Testis (tissue), 2 donors: ENCODE data around the gene AFAP1.

Experiments used
- POLR2A ChIP-seq: fragments of 450-650 bp; IDR thresholded peaks from one replicate; pipeline ENCODE4 v1.6.1; 2017; ENCODE audit warnings: antibody characterized with exemption, mild to moderate bottlenecking, moderate library complexity
- TF ChIP-seq, protein P1 (sequence below), 3 experiments: fragments of 450-650 bp in 2 of 3; fragments of 200-600 bp in 1 of 3; sonication (generic) in 1 of 3; IDR thresholded peaks; one replicate each; pipeline ENCODE4 v1.5.1; 2016 to 2019; ENCODE audit warnings: antibody characterized with exemption in 3 of 3, mild to moderate bottlenecking in 2 of 3, moderate library complexity in 1 of 3

DNA sequence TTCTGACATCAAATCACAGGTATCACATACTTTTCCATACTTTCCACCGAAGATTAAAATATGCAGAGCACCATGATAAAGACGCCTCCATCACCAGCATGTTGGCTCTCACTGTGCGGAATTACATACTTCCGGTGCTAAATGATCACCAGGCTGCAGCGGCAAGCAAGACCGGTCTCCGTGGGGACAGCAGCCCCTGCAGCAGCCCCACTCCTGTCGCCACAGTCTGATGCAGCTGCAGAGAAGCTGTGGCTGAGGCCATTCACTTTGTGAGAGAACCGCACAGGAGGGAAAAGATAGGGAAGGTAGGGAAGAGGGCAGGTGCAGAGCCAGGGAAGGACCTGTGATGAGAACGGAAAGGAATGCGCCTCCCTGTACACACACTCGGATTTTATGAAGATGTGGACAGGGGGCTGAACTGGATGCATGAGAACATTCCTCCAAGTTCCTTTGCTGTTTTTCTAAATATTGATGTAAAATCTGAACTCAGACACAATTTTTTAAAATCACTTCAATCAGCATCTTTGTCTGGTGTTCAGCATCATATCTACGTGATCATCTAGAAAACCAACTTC is 38.3 kb downstream of the AFAP1 start:
- TF ChIP-seq, protein P1, sequence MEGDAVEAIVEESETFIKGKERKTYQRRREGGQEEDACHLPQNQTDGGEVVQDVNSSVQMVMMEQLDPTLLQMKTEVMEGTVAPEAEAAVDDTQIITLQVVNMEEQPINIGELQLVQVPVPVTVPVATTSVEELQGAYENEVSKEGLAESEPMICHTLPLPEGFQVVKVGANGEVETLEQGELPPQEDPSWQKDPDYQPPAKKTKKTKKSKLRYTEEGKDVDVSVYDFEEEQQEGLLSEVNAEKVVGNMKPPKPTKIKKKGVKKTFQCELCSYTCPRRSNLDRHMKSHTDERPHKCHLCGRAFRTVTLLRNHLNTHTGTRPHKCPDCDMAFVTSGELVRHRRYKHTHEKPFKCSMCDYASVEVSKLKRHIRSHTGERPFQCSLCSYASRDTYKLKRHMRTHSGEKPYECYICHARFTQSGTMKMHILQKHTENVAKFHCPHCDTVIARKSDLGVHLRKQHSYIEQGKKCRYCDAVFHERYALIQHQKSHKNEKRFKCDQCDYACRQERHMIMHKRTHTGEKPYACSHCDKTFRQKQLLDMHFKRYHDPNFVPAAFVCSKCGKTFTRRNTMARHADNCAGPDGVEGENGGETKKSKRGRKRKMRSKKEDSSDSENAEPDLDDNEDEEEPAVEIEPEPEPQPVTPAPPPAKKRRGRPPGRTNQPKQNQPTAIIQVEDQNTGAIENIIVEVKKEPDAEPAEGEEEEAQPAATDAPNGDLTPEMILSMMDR (IDR thresholded peaks at IDR 0.05), result no peak
- TF ChIP-seq POLR2A, result no peak
